Superior temporal gyrus (tissue), 1 donor: ENCODE measurements around the gene FAM120C.
A peak's percentile ranks its signal among the peaks of the same experiment; 100 is the strongest.

Experiments
- DNase-seq: peaks from one replicate; pipeline ENCODE4 v3.0.0-alpha.2; 2016; ENCODE audit errors: extremely low spot score

Gene FAM120C

GRCh38 chrX:54171091-54171490 lies 12.0 kb downstream of the FAM120C start:
- no peak for DNase-seq

GRCh38 chrX:54166915-54167314 lies 16.1 kb downstream of the FAM120C start:
- no peak for DNase-seq

GRCh38 chrX:54157561-54157960 lies 25.5 kb downstream of the FAM120C start:
- no peak for DNase-seq

GRCh38 chrX:54134269-54134668 lies 48.8 kb downstream of the FAM120C start:
- no peak for DNase-seq

GRCh38 chrX:54116391-54116790 lies 66.7 kb downstream of the FAM120C start:
- no peak for DNase-seq

GRCh38 chrX:54093571-54093970 lies 89.5 kb downstream of the FAM120C start:
- no peak for DNase-seq

- DNase-seq: peak; percentile 38
Measured at GRCh38 chrX:54093159-54093558, 89.9 kb downstream of the FAM120C start.

GRCh38 chrX:54090880-54091279 lies 92.2 kb downstream of the FAM120C start:
- DNase-seq: no peak

- no peak for DNase-seq
Measured at GRCh38 chrX:54089191-54089590, 93.9 kb downstream of the FAM120C start.

- no peak for DNase-seq
Measured at GRCh38 chrX:54087661-54088060, 95.4 kb downstream of the FAM120C start.

GRCh38 chrX:54085666-54086065 lies 97.4 kb downstream of the FAM120C start:
- DNase-seq: no peak

GRCh38 chrX:54076903-54077302 lies 106.2 kb downstream of the FAM120C start:
- no peak for DNase-seq

- no peak for DNase-seq
Measured at GRCh38 chrX:54074826-54075225, 108.2 kb downstream of the FAM120C start.

GRCh38 chrX:54067766-54068165 lies 115.3 kb downstream of the FAM120C start:
- no peak for DNase-seq

GRCh38 chrX:54066841-54067240 lies 116.2 kb downstream of the FAM120C start:
- no peak for DNase-seq

GRCh38 chrX:54064564-54064963 lies 118.5 kb downstream of the FAM120C start:
- no peak for DNase-seq

GRCh38 chrX:54063361-54063760 lies 119.7 kb downstream of the FAM120C start:
- no peak for DNase-seq

GRCh38 chrX:54049801-54050200 lies 133.3 kb downstream of the FAM120C start:
- no peak for DNase-seq

- DNase-seq: no peak
Measured at GRCh38 chrX:54048412-54048811, 134.6 kb downstream of the FAM120C start.

- no peak for DNase-seq
Measured at GRCh38 chrX:54045563-54046228, 137.4 kb downstream of the FAM120C start.

- peak; percentile 46 for DNase-seq
Measured at GRCh38 chrX:54044877-54045338, 138.1 kb downstream of the FAM120C start.

- peak; percentile 82 for DNase-seq
Measured at GRCh38 chrX:54044126-54044876, 138.8 kb downstream of the FAM120C start, which contains the start of gene PHF8. Gene PHF8, minus strand, starts transcription at chrX:54044473. Its CDS starts 1,745 bp downstream, at chrX:54042728.

GRCh38 chrX:54043541-54044125 lies 139.4 kb downstream of the FAM120C start:
- DNase-seq: peak; percentile 26
